PC-3 (cell line): ENCODE data around the gene PRKAR1B. TPM values are rescaled to one million over a fixed set of nuclear protein-coding genes. Genes with fewer than 3 reads are reported as not detected.

Source experiments
- ATAC-seq: fragments of 200-7000 bp; cut with Tn5 transposase; 2 replicates; pipeline ENCODE4 v1.9.1; 2020; ENCODE audit warnings: mild to moderate bottlenecking, moderate library complexity
- BruUV-seq: library from RNA; stranded (reverse); fragments of 400-500 nt; replicated peaks from 2 replicates; lab custom pipeline; 2021; lab: Mats Ljungman, UMichigan
- CTCF ChIA-PET: fragments of 300-600 bp; sonication (Branson Sonifier 250); formaldehyde crosslinking; loops from one replicate; lab custom pipeline; 2022; ENCODE audit warnings: antibody characterized with exemption; lab: Charles Lee
- POLR2A ChIA-PET: fragments of 300-600 bp; sonication (Branson Sonifier 250); formaldehyde crosslinking; loops from one replicate; lab custom pipeline; 2022; ENCODE audit warnings: antibody characterized with exemption; ENCODE audit not compliant: unreplicated experiment; lab: Charles Lee
- DNase-seq: peaks from one replicate; pipeline ENCODE4 v3.0.0-alpha.2; 2015
- H2AFZ ChIP-seq: fragments of 300-600 bp; sonication (generic); 2 replicates; pipeline ENCODE4 v1.6.0; 2016; ENCODE audit warnings: antibody characterized with exemption, low read length
- H3F3A ChIP-seq: fragments of 300-600 bp; sonication (generic); one replicate; pipeline ENCODE4 v1.6.0; 2017; ENCODE audit warnings: antibody characterized with exemption, low read length, control low read depth, mild to moderate bottlenecking; ENCODE audit not compliant: unreplicated experiment
- H3K27ac ChIP-seq: fragments of 300-600 bp; sonication (generic); 2 replicates; pipeline ENCODE4 v1.5.1; 2016; ENCODE audit warnings: mild to moderate bottlenecking, low read length
- H3K27me3 ChIP-seq: fragments of 300-600 bp; sonication (generic); 2 replicates; pipeline ENCODE4 v1.6.1; 2016; ENCODE audit warnings: low read length, mixed read lengths
- H3K36me3 ChIP-seq: fragments of 300-600 bp; sonication (generic); 2 replicates; pipeline ENCODE4 v1.6.1; 2016; ENCODE audit warnings: low read depth, mixed run types, low read length, mixed read lengths
- H3K4me1 ChIP-seq: fragments of 300-600 bp; sonication (generic); 2 replicates; pipeline ENCODE4 v1.5.1; 2016; ENCODE audit warnings: low read length; ENCODE audit not compliant: insufficient read depth
- H3K4me2 ChIP-seq: fragments of 300-600 bp; sonication (generic); 2 replicates; pipeline ENCODE4 v1.6.0; 2016; ENCODE audit warnings: low read length
- H3K4me3 ChIP-seq: fragments of 300-600 bp; sonication (generic); 2 replicates; pipeline ENCODE4 v1.5.1; 2016; ENCODE audit warnings: mild to moderate bottlenecking, low read length, mixed read lengths
- H3K79me2 ChIP-seq: fragments of 300-600 bp; sonication (generic); 2 replicates; pipeline ENCODE4 v1.6.1; 2017; ENCODE audit warnings: low read length, mixed read lengths
- H3K9ac ChIP-seq: fragments of 300-600 bp; sonication (generic); 2 replicates; pipeline ENCODE4 v1.6.0; 2016; ENCODE audit warnings: mild to moderate bottlenecking, low read length
- H3K9me2 ChIP-seq: fragments of 300-600 bp; sonication (generic); replicated peaks from 2 replicates; pipeline ENCODE4 v1.6.1; 2016; ENCODE audit warnings: mixed run types, low read length, mixed read lengths
- H3K9me3 ChIP-seq: fragments of 300-600 bp; sonication (generic); 2 replicates; pipeline ENCODE4 v1.6.1; 2016; ENCODE audit warnings: low read length, mixed read lengths
- H4K20me1 ChIP-seq: fragments of 300-600 bp; sonication (generic); 2 replicates; pipeline ENCODE4 v1.6.1; 2016; ENCODE audit warnings: low read length, mixed read lengths
- CTCF ChIP-seq: fragments of 300-600 bp; sonication (generic); conservative IDR thresholded peaks from 2 replicates; pipeline ENCODE4 v1.5.1; 2017; ENCODE audit warnings: antibody characterized with exemption, low read depth, mild to moderate bottlenecking, low read length
- EZH2 ChIP-seq: fragments of 300-600 bp; sonication (generic); IDR thresholded peaks from one replicate; pipeline ENCODE4 v1.6.1; 2017; ENCODE audit warnings: antibody characterized with exemption, mild to moderate bottlenecking, low read length; ENCODE audit not compliant: unreplicated experiment
- EZH2phosphoT487 ChIP-seq: fragments of 300-600 bp; sonication (generic); IDR thresholded peaks from 2 replicates; pipeline ENCODE4 v1.6.1; 2018; ENCODE audit warnings: mild to moderate bottlenecking, antibody characterized with exemption, low read length, borderline replicate concordance
- intact Hi-C: fragments of 100-400 bp; cut with micrococcal nuclease; formaldehyde crosslinking; loops from 2 replicates; pipeline ENCODE4 v1.9.0; 2023
- total RNA-seq: library from RNA; depleted of rRNA; stranded (reverse); fragments of >200 nt; gene quantifications from 2 replicates; pipeline ENCODE4 v1.2.3, GENCODE V29; 2014

The PRKAR1B gene
- total RNA-seq, 1 experiment from 2014 or later: 15.6 TPM

DNA sequence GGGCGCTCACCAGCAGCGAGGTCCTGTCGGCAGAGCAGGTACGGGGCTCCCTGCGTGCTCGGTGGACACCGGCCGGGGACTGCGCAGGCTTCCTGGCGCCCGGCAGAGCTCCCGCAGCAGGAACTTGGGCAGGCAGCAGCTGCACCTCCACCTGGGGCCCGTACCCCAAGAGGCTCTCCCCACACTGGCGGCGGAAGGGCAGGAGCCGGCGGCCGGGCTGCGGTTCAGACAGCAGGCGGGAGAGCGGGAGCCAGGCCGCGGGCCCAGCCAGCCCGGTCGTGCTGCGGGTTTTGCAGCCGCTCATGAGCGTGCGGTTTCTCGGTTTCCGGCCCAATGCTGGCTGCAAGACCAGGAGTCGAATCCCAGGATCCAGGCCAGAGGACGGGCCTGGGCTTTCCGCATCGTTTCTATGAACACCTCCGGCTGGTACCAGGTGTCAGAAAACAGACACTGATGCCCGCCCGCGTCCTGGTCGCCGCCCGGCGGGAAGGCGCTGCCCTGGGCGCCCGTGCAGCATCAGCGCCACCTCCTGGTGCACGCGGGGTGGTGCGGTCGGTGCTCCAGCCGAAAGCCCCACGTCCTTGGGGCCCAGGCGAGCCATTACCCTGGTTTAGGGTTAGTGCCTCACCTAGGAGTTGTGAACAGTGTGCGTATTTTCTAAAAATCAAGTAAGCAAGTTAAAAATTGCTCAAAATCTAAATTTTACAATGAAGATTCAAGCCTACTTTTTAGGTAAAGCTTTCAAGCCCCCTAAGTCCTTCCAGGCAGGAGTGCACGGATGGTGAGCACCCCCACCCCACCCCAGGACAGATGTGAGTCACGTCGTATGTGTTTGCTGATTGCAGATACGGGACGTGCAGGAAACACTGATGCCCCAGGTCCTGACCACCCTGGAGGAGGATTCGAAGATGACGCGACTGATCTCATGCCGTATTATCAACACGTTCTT is 47.4 kb upstream of the PRKAR1B start:
- POLR2A ChIA-PET: no interaction called here

GRCh38 chr7:773622-773915 is 46.5 kb upstream of the PRKAR1B start:
- H3K4me2 ChIP-seq: no peak overlapping the region
- ATAC-seq (no peak), DNase-seq (no peak)
- TF ChIP-seq EZH2phosphoT487 (no peak), EZH2 (no peak), CTCF (no peak)
- H3K9me3 ChIP-seq: no peaks in the 10 kb centered on the region
- peaks cover 12% of the 10 kb centered on the region; the same call in 1 of the 2 replicates for H3K36me3 ChIP-seq
- no peak overlapping the region for H3K9ac ChIP-seq
- H3K79me2 ChIP-seq: no peaks in the 10 kb centered on the region
- no peak overlapping the region for H3K4me3 ChIP-seq
- no peaks in the 10 kb centered on the region for H3K27me3 ChIP-seq
- ChIA-PET POLR2A (no interaction called here), CTCF (no interaction called here)
- intact Hi-C loops: loop anchor here (5.0 kb wide), 1 partner anchor 131 kb away; no protein-coding TSS in a partner anchor
- H2AFZ ChIP-seq: no peak overlapping the region
- no TSS peak for BruUV-seq
- H3K4me1 ChIP-seq: no peaks in the 10 kb centered on the region
- H3K27ac ChIP-seq: no peak overlapping the region
- H4K20me1 ChIP-seq: no peaks in the 10 kb centered on the region
- H3K9me2 ChIP-seq: no peaks in the 10 kb centered on the region
- H3F3A ChIP-seq: no peaks in the 10 kb centered on the region

More for the DNA sequence above, 47.4 kb upstream of the PRKAR1B start:
- BruUV-seq: no TSS peak
- H4K20me1 ChIP-seq: no peaks in the 10 kb centered on the region
- peaks cover 12% of the 10 kb centered on the region; the same call in 1 of the 2 replicates for H3K36me3 ChIP-seq
- no peak overlapping the region for H3K27ac ChIP-seq
- H3K4me1 ChIP-seq: no peaks in the 10 kb centered on the region
- no peaks in the 10 kb centered on the region for H3K9me2 ChIP-seq
- no peaks in the 10 kb centered on the region for H3F3A ChIP-seq
- TF ChIP-seq CTCF (peak; percentile 90), EZH2phosphoT487 (no peak)
- CTCF ChIA-PET: no interaction called here
- no peaks in the 10 kb centered on the region for H3K27me3 ChIP-seq
- intact Hi-C loops: loop anchor here (5.0 kb wide), 1 partner anchor 132 kb away; no protein-coding TSS in a partner anchor
- no peaks in the 10 kb centered on the region for H3K9me3 ChIP-seq
- no peak overlapping the region for H3K4me3 ChIP-seq
- no peak overlapping the region for H2AFZ ChIP-seq
- no peak overlapping the region for H3K9ac ChIP-seq
- ATAC-seq (peak; percentile 65), DNase-seq (peak; percentile 32)
- H3K4me2 ChIP-seq: no peak overlapping the region
- H3K79me2 ChIP-seq: no peaks in the 10 kb centered on the region
